H1 (cell line): Measurements from ENCODE around the gene JAG2. TPM values are rescaled to one million over a fixed set of nuclear protein-coding genes. Genes with fewer than 3 reads are reported as not detected.
A peak's percentile ranks its signal among the peaks of the same experiment; 100 is the strongest.

Experiments
- CTCF ChIA-PET: fragments of 300-600 bp; sonication (Branson Sonifier 250); formaldehyde crosslinking; loops from one replicate; lab custom pipeline; 2021; ENCODE audit not compliant: partially characterized antibody; lab: Charles Lee
- POLR2A ChIA-PET: fragments of 300-600 bp; sonication (Branson Sonifier 250); formaldehyde crosslinking; loops from one replicate; lab custom pipeline; 2021; ENCODE audit warnings: inconsistent platforms; ENCODE audit not compliant: partially characterized antibody; lab: Charles Lee
- DNase-seq, 2 experiments: peaks; one replicate each; pipeline versions ENCODE4 v3.0.0 to v3.0.0-alpha.2; 2010 to 2022; ENCODE audit warnings: low spot score in 2 of 2, low read depth in 1 of 2, mixed read lengths in 1 of 2
- FAIRE-seq: peaks from 2 replicates; lab custom pipeline; 2011; peaks lifted over from hg19 to GRCh38; lab: Jason Lieb, UNC
- H2AFZ ChIP-seq: 2 replicates; pipeline ENCODE4 v1.8.1; 2012; ENCODE audit warnings: low read length, inconsistent platforms
- H2AK5ac ChIP-seq: 2 replicates; pipeline ENCODE4 v1.6.1; 2013; ENCODE audit warnings: low read depth, low read length
- H2BK120ac ChIP-seq: replicated peaks from 2 replicates; pipeline ENCODE3; 2013; ENCODE audit warnings: low read depth, low read length, inconsistent platforms
- H2BK12ac ChIP-seq: 2 replicates; pipeline ENCODE4 v1.6.1; 2013; ENCODE audit warnings: low read depth, low read length
- H2BK15ac ChIP-seq: 2 replicates; pipeline ENCODE4 v1.6.1; 2013; ENCODE audit warnings: low read length
- H2BK20ac ChIP-seq: 2 replicates; pipeline ENCODE4 v1.6.1; 2013; ENCODE audit warnings: low read length
- H2BK5ac ChIP-seq: 2 replicates; pipeline ENCODE4 v1.6.1; 2013; ENCODE audit warnings: low read depth, low read length
- H3K14ac ChIP-seq: 2 replicates; pipeline ENCODE4 v1.6.1; 2013; ENCODE audit warnings: inconsistent platforms; ENCODE audit not compliant: insufficient read length
- H3K18ac ChIP-seq: 2 replicates; pipeline ENCODE4 v1.6.1; 2013; ENCODE audit warnings: low read length; ENCODE audit errors: extremely low read depth
- H3K23ac ChIP-seq: 2 replicates; pipeline ENCODE4 v1.6.1; 2013; ENCODE audit warnings: inconsistent platforms; ENCODE audit not compliant: insufficient read length
- H3K23me2 ChIP-seq: 2 replicates; pipeline ENCODE4 v1.6.1; 2013; ENCODE audit warnings: low read depth, low read length
- H3K27ac ChIP-seq: 2 replicates; pipeline ENCODE4 v1.6.1; 2011; ENCODE audit warnings: low read depth, low read length, inconsistent platforms
- H3K27me3 ChIP-seq, 4 experiments: replicated peaks in 1 of 4; 1 replicate in 1 of 4; 2 replicates in 3 of 4; pipeline versions ENCODE4 v1.6.1 to v1.8.1; 2011 to 2013; ENCODE audit warnings: low read length in 3 of 4, mild to moderate bottlenecking in 3 of 4, inconsistent platforms in 2 of 4, mixed read lengths in 2 of 4, moderate library complexity in 1 of 4; ENCODE audit not compliant: control insufficient read depth in 3 of 4, insufficient read depth in 3 of 4; ENCODE audit errors: extremely low read depth in 1 of 4
- H3K36me3 ChIP-seq, 4 experiments: 2 replicates each; pipeline versions ENCODE4 v1.6.1 to v1.8.1; 2011 to 2013; ENCODE audit warnings: mild to moderate bottlenecking in 4 of 4, low read length in 3 of 4, moderate library complexity in 2 of 4, control low read depth in 1 of 4, inconsistent platforms in 1 of 4; ENCODE audit not compliant: insufficient read depth in 4 of 4, control insufficient read depth in 2 of 4
- H3K4ac ChIP-seq: replicated peaks from 2 replicates; pipeline ENCODE3; 2013; ENCODE audit warnings: low read length, low read depth, mixed read lengths, inconsistent platforms; ENCODE audit not compliant: insufficient read length
- H3K4me1 ChIP-seq, 4 experiments: replicated peaks in 1 of 4; 1 replicate in 1 of 4; 2 replicates in 3 of 4; pipeline versions ENCODE4 v1.6.1 to v1.8.1; 2011 to 2013; ENCODE audit warnings: low read length in 3 of 4, inconsistent platforms in 2 of 4, mixed read lengths in 1 of 4; ENCODE audit not compliant: insufficient read depth in 4 of 4, control insufficient read depth in 3 of 4
- H3K4me2 ChIP-seq, 2 experiments: 2 replicates each; pipeline versions ENCODE4 v1.6.1 to v1.8.1; 2011 to 2013; ENCODE audit warnings: low read depth in 2 of 2, low read length in 2 of 2, control low read depth in 1 of 2, inconsistent platforms in 1 of 2, mild to moderate bottlenecking in 1 of 2; ENCODE audit not compliant: insufficient read depth in 1 of 2
- H3K4me3 ChIP-seq, 4 experiments: fragments of 200-600, 300-600 bp in 1 of 4; sonication (generic), shearing (Covaris generic), sonication (Bioruptor Twin) in 1 of 4; 2 replicates each; pipeline versions ENCODE4 v1.5.1 to v1.8.1; 2011 to 2016; ENCODE audit warnings: low read length in 4 of 4, low read depth in 3 of 4, control low read depth in 2 of 4, inconsistent platforms in 2 of 4, mild to moderate bottlenecking in 2 of 4, mixed read lengths in 1 of 4, moderate library complexity in 1 of 4; ENCODE audit not compliant: insufficient read depth in 2 of 4; ENCODE audit errors: extremely low read depth in 1 of 4
- H3K56ac ChIP-seq: replicated peaks from 2 replicates; pipeline ENCODE3; 2013; ENCODE audit warnings: low read depth, mild to moderate bottlenecking, mixed read lengths, low read length, inconsistent platforms; ENCODE audit not compliant: insufficient read length
- H3K79me1 ChIP-seq: 2 replicates; pipeline ENCODE4 v1.6.1; 2013; ENCODE audit warnings: low read depth, low read length, control low read depth
- H3K79me2 ChIP-seq, 2 experiments: 2 replicates each; pipeline versions ENCODE4 v1.6.1 to v1.8.1; 2012 to 2013; ENCODE audit warnings: low read length in 2 of 2, mild to moderate bottlenecking in 2 of 2, inconsistent platforms in 1 of 2; ENCODE audit not compliant: insufficient read depth in 2 of 2, control insufficient read depth in 1 of 2
- H3K9ac ChIP-seq, 4 experiments: replicated peaks in 1 of 4; 1 replicate in 1 of 4; 2 replicates in 3 of 4; pipeline versions ENCODE4 v1.6.1 to v1.8.1; 2011 to 2013; ENCODE audit warnings: low read depth in 3 of 4, low read length in 3 of 4, control low read depth in 2 of 4, mild to moderate bottlenecking in 2 of 4, moderate library complexity in 2 of 4, inconsistent platforms in 1 of 4; ENCODE audit errors: extremely low read depth in 1 of 4
- H3K9me3 ChIP-seq, 2 experiments: 2 replicates each; pipeline versions ENCODE4 v1.6.1 to v1.8.1; 2012 to 2013; ENCODE audit warnings: mild to moderate bottlenecking in 2 of 2, moderate library complexity in 2 of 2, control low read depth in 1 of 2, inconsistent platforms in 1 of 2, low read depth in 1 of 2, low read length in 1 of 2, mixed read lengths in 1 of 2; ENCODE audit not compliant: insufficient read depth in 2 of 2
- H4K20me1 ChIP-seq, 2 experiments: replicated peaks in 1 of 2; 2 replicates each; pipeline versions ENCODE3 to v1.8.1; 2011 to 2013; ENCODE audit warnings: inconsistent platforms in 2 of 2, low read length in 2 of 2, mild to moderate bottlenecking in 1 of 2; ENCODE audit not compliant: insufficient read depth in 2 of 2, control insufficient read depth in 1 of 2
- H4K5ac ChIP-seq: 2 replicates; pipeline ENCODE4 v1.6.1; 2013; ENCODE audit warnings: low read length, low read depth, mixed read lengths, inconsistent platforms; ENCODE audit not compliant: insufficient read length
- H4K8ac ChIP-seq: 2 replicates; pipeline ENCODE4 v1.8.0; 2013; ENCODE audit warnings: mild to moderate bottlenecking, moderate library complexity, low read length, inconsistent platforms; ENCODE audit not compliant: insufficient read depth; ENCODE audit errors: extremely low read depth
- H4K91ac ChIP-seq: replicated peaks from 2 replicates; pipeline ENCODE3; 2013; ENCODE audit warnings: low read length, mixed read lengths, inconsistent platforms; ENCODE audit not compliant: insufficient read length
- CHD1 ChIP-seq: IDR thresholded peaks from 2 replicates; pipeline ENCODE4 v1.6.1; 2012; ENCODE audit warnings: low read depth, low read length, improper control_type of control experiment
- GTF2F1 ChIP-seq: IDR thresholded peaks from 2 replicates; pipeline ENCODE4 v1.6.1; 2012; ENCODE audit warnings: low read depth, low read length, improper control_type of control experiment, borderline replicate concordance
- PHF8 ChIP-seq: fragments of 200-600 bp; sonication (generic); conservative IDR thresholded peaks from 2 replicates; pipeline ENCODE4 v1.7.1; 2012; ENCODE audit warnings: low read depth, mild to moderate bottlenecking, inconsistent platforms, low read length, moderate library complexity
- SIN3A ChIP-seq, 2 experiments: IDR thresholded peaks in 1 of 2; conservative IDR thresholded peaks in 1 of 2; 2 replicates each; pipeline ENCODE4 v1.6.1; 2011 to 2012; ENCODE audit warnings: low read length in 2 of 2, improper control_type of control experiment in 1 of 2, low read depth in 1 of 2, mild to moderate bottlenecking in 1 of 2
- TAF7 ChIP-seq: optimal IDR thresholded peaks from 2 replicates; pipeline ENCODE3; 2011; ENCODE audit warnings: low read depth, mild to moderate bottlenecking, inconsistent platforms, low read length, moderate library complexity, borderline replicate concordance
- YY1 ChIP-seq: IDR thresholded peaks from 2 replicates; pipeline ENCODE4 v1.6.1; 2011; ENCODE audit warnings: low read depth, mild to moderate bottlenecking, low read length
- WGBS, 2 experiments: shearing (Covaris generic) in 1 of 2; methylation state at CpG; one replicate each; pipeline versions ENCODE4 v1.1.6 to v1.1.7; 2013 to 2015; ENCODE audit warnings: low lambda C conversion rate in 2 of 2, mixed read lengths in 2 of 2, inconsistent platforms in 1 of 2, low coverage in 1 of 2, missing lambda C conversion rate in 1 of 2; ENCODE audit not compliant: insufficient replicate concordance in 2 of 2, insufficient coverage in 1 of 2, insufficient read length in 1 of 2; ENCODE audit errors: extremely low coverage in 1 of 2, missing lambda C conversion rate in 1 of 2; 5-methylcytosine and 5-hydroxymethylcytosine counted together
- polyA plus RNA-seq, 7 experiments: library from polyadenylated mRNA; depleted of rRNA in 3 of 7; stranded (reverse) in 5 of 7; unstranded in 2 of 7; fragments of >200 nt in 5 of 7; fragments of 200-250 nt in 2 of 7; gene quantifications; 1 replicate in 5 of 7; 2 replicates in 1 of 7; 4 replicates in 1 of 7; pipeline versions ENCODE4 v1.2.1 to v1.2.3, GENCODE V29; 2011 to 2013; ENCODE audit warnings: missing spikeins in 2 of 7, mixed read lengths in 2 of 7
- total RNA-seq: library from RNA; stranded (reverse); fragmentation: NEBNext Ultra II Directional; extraction: Animal tissue kit (Norgen Biotek cat#: 25700); gene quantifications from 2 replicates; pipeline ENCODE4 v1.2.1, GENCODE V29; 2021

JAG2 gene
- total and polyA plus RNA-seq, 2 of the 8 experiments (the other 6 are each of a cell fraction or from before 2014, with no cell fraction given), result 2.8 to 6.2 TPM

DNA sequence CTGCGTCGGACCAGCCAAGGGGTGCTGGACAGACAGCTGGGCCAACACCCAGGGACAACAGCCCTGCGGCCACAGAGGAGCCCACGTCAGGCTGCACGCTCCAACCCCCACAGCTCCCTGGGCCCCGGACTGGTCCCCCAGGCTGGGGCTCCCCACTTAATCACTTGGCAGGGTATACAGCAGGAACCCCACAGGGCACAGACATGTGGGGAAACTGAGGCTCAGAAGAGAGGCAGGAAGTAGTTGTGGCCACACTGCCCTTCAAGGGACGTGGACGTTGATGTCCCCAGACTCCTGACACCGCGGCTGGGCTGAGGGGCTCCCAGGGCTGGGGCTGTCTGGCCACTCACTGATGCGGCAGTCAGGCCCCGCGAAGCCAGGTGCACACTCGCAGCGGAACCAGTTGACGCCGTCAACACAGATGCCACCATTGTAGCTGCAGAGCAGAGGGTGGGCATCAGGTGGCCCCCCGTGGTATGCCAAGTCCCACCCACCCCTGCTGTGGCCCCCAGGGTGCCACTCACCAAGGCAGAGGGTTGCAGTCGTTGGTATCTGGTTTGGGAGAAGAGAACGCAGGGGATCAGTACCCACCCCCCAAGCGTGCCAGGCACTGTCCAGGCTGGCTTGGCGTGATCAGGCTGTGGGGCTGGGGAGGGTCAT, 21.5 kb downstream of the JAG2 start:
- Histone ChIP-seq H2AK5ac (no peak overlapping the region), H3K56ac (no peak overlapping the region), H3K4me2 (no peak overlapping the region), H3K27ac (no peak overlapping the region), H3K18ac (no peak overlapping the region), H3K4me1 (peaks cover 0 to 2% (median 0%) of the 10 kb centered on the region in 4 experiments; a peak in 1 of 7 replicates), H3K27me3 (no peaks in the 10 kb centered on the region), H3K4ac (no peak overlapping the region), H2BK120ac (no peak overlapping the region), H2AFZ (no peak overlapping the region), H4K5ac (no peak overlapping the region), H2BK5ac (no peak overlapping the region), H2BK12ac (no peak overlapping the region), H3K9ac (no peak overlapping the region), H3K14ac (no peak overlapping the region), H3K23me2 (no peaks in the 10 kb centered on the region), H3K4me3 (no peak overlapping the region), H4K91ac (no peak overlapping the region), H3K79me2 (no peaks in the 10 kb centered on the region), H2BK15ac (no peak overlapping the region), H2BK20ac (no peak overlapping the region), H4K8ac (no peak overlapping the region; the same call in 1 of the 2 replicates), H3K36me3 (peaks cover 0 to 4% (median 0%) of the 10 kb centered on the region in 4 experiments; a peak in 1 of 8 replicates), H4K20me1 (peaks cover 0 to 2% of the 10 kb centered on the region in 2 experiments), H3K23ac (no peak overlapping the region), H3K9me3 (no peaks in the 10 kb centered on the region; a peak in 1 of 4 replicates), H3K79me1 (no peaks in the 10 kb centered on the region)
- no peak for TF ChIP-seq SIN3A (conservative IDR thresholded peaks at IDR 0.05 in 1 of 2, IDR thresholded peaks at IDR 0.05 in 1 of 2; ENCODE audit: low read depth in 1 of 2, low read length in 2 of 2)
- TF ChIP-seq CHD1, result no peak
- no peak for TF ChIP-seq PHF8
- TF ChIP-seq YY1, result no peak
- TF ChIP-seq GTF2F1, result no peak
- no peak for TF ChIP-seq TAF7
- 92% methylated on average over 21 of the region's 22 CpGs; no CpG with 5 or more reads in 1 of the 2 experiments for WGBS, 2 experiments
- CTCF ChIA-PET, result interaction anchor here (0.6 to 1.4 kb wide), 3 partner anchors 18 to 287 kb away, joined by 4 to 7 read pairs (median 4); no protein-coding TSS in a partner anchor
- POLR2A ChIA-PET, result no interaction called here
- no peak for FAIRE-seq
- peak in 1 of 2 experiments; percentile 41 for DNase-seq
